Colonic mucosa (tissue), 4 donors: ENCODE measurements around the gene TSPAN4. TPM values are rescaled to one million over a fixed set of nuclear protein-coding genes. Genes with fewer than 3 reads are reported as not detected.

Source experiments
- DNase-seq: peaks from one replicate; pipeline ENCODE4 v3.0.0-alpha.2; 2020
- H3K27ac ChIP-seq: fragments of 200-600 bp; one replicate; pipeline ENCODE4 v1.8.0; 2021
- H3K27me3 ChIP-seq: fragments of 200-600 bp; one replicate; pipeline ENCODE4 v1.8.0; 2021
- H3K36me3 ChIP-seq: fragments of 200-600 bp; one replicate; pipeline ENCODE4 v1.8.0; 2021
- H3K4me1 ChIP-seq: fragments of 200-600 bp; one replicate; pipeline ENCODE4 v1.8.0; 2021; ENCODE audit warnings: mild to moderate bottlenecking
- H3K4me3 ChIP-seq: fragments of 200-600 bp; one replicate; pipeline ENCODE4 v1.8.0; 2021
- H3K9ac ChIP-seq, 2 donors: one replicate each; pipeline ENCODE4 v1.7.0; 2013; ENCODE audit warnings: control low read depth in 2 of 2, low read depth in 2 of 2, low read length in 2 of 2
- H3K9me3 ChIP-seq: fragments of 200-600 bp; one replicate; pipeline ENCODE4 v1.8.0; 2021
- intact Hi-C: fragments of 100-400 bp; cut with DNase I; formaldehyde crosslinking; loops from one replicate; pipeline ENCODE4 v1.14.1; 2022
- total RNA-seq, 2 donors: library from RNA; stranded (reverse); fragmentation: NEBNext Ultra II Directional in 1 of 2; extraction: Animal tissue kit (Norgen Biotek cat#: 25700) in 1 of 2; gene quantifications; one replicate each; pipeline ENCODE4 v1.2.1, GENCODE V29; 2021
- TF ChIP-seq, protein P1 (sequence below): fragments of 200-600 bp; IDR thresholded peaks from one replicate; pipeline ENCODE4 v1.8.0; 2022; ENCODE audit warnings: antibody characterized with exemption, mild to moderate bottlenecking
- donor health status: healthy.
- donor health status: DM: no; HTN: no; CAD: no.
- donor health status: DM: no; HTN: no; CAD: no.

The TSPAN4 gene
- total RNA-seq, 2 donors from 2014 or later, result 12.1 to 12.7 TPM

DNA sequence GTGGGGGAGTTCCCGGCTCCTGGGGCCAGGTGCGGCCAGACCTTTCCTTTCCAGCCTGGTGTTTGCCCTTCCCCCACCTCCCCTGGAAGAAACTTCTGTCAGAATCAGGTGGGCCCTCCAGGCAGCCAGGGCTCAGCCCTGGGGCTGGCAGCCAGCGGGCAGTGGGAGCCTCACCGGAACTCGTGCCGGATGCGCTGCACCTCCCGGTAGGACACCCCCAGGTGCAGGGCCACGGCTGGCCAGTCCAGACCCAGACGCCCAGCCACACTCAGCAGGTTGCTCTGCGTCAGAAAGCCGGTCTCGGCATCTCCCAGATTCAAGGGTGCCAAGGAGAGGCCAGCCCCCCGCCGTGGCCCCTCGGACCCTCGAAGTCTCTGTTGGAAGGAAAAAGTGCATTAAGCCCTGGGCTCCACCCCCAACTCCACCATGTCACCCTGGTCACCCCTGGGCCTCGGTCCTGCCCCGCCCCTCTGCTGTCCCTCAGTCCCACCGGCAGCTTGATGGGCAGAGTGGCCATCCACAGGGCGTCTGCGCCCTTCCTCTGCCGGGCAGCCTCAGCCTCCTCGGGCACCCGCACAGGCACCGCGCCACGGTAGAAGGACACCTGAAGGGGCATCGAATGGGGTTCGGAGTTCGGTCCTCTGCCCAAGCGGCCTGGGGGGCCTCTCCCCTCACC is 42.9 kb upstream of the TSPAN4 start:
- no peak overlapping the region for H3K9ac ChIP-seq
- H3K9me3 ChIP-seq, result no peaks in the 10 kb centered on the region
- H3K4me1 ChIP-seq, result peaks cover 14% of the 10 kb centered on the region
- intact Hi-C loops, result no loop called here
- no peak overlapping the region for H3K27ac ChIP-seq
- no peaks in the 10 kb centered on the region for H3K36me3 ChIP-seq
- TF ChIP-seq, protein P1, sequence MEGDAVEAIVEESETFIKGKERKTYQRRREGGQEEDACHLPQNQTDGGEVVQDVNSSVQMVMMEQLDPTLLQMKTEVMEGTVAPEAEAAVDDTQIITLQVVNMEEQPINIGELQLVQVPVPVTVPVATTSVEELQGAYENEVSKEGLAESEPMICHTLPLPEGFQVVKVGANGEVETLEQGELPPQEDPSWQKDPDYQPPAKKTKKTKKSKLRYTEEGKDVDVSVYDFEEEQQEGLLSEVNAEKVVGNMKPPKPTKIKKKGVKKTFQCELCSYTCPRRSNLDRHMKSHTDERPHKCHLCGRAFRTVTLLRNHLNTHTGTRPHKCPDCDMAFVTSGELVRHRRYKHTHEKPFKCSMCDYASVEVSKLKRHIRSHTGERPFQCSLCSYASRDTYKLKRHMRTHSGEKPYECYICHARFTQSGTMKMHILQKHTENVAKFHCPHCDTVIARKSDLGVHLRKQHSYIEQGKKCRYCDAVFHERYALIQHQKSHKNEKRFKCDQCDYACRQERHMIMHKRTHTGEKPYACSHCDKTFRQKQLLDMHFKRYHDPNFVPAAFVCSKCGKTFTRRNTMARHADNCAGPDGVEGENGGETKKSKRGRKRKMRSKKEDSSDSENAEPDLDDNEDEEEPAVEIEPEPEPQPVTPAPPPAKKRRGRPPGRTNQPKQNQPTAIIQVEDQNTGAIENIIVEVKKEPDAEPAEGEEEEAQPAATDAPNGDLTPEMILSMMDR, result no peak
- H3K27me3 ChIP-seq, result no peaks in the 10 kb centered on the region
- no peak overlapping the region for H3K4me3 ChIP-seq
- no peak for DNase-seq

DNA sequence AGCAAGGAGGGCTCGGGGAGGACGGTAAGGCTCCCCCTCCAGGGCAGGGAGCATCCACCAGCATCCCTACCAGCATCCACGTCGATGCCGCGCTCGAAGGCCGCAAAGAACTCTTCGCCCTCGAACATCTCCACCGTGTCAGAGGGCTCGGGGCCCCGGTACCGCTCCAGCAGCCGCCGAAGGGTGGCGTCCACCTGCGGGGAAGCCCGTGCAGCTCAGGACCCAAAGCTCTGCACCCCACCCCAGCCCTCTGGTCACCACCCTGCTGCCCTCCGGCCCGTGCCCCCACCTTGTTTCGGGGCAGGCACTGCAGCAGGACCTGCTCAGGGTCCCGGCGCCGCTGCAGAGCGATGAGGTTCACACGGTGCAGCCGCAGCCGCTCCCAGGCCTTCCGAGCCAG is 42.2 kb upstream of the TSPAN4 start:
- Histone ChIP-seq H3K4me1 (peaks cover 13% of the 10 kb centered on the region), H3K9me3 (no peaks in the 10 kb centered on the region), H3K9ac (no peak overlapping the region), H3K27me3 (no peaks in the 10 kb centered on the region), H3K36me3 (no peaks in the 10 kb centered on the region), H3K27ac (no peak overlapping the region), H3K4me3 (no peak overlapping the region)
- TF ChIP-seq, protein P1, result no peak
- DNase-seq, result no peak
- intact Hi-C loops, result no loop called here

DNA sequence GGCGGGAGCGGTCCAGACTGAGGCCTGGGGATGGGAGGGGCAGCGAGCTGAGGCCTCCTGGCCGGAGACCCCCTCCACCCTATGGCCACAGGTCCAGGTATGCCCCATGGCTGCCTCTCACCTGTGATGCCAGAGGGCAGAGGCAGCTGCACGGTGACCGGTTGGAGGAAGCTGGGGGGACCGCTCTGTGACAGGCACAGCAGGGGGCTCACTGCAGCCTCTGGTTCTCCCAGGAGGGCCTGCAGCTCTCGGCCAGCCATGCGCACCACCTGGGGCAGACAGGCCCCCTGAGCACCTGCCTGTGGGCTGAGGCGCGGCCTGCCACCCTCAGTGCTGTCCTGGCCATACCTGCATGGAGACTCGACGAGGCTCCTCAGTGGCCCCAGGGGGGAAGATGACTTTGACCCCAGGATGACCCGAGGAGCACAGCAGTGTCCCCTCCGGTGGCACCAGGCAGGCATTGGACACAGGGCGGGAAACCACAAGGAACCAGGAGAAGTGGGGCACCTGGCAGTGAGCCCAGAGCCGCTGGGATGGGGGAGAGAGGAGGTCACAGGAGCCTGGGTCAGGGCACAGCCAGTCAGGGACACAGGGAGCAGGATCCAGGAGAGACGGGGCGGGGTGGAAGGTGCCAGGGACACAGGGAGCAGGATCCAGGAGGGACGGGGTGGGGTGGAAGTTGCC is 41.4 kb upstream of the TSPAN4 start:
- Histone ChIP-seq H3K4me3 (no peak overlapping the region), H3K9ac (no peak overlapping the region), H3K27ac (no peak overlapping the region), H3K9me3 (no peaks in the 10 kb centered on the region), H3K27me3 (no peaks in the 10 kb centered on the region), H3K4me1 (peaks cover 13% of the 10 kb centered on the region), H3K36me3 (no peaks in the 10 kb centered on the region)
- TF ChIP-seq, protein P1, result no peak
- no peak for DNase-seq
- intact Hi-C loops, result no loop called here

DNA sequence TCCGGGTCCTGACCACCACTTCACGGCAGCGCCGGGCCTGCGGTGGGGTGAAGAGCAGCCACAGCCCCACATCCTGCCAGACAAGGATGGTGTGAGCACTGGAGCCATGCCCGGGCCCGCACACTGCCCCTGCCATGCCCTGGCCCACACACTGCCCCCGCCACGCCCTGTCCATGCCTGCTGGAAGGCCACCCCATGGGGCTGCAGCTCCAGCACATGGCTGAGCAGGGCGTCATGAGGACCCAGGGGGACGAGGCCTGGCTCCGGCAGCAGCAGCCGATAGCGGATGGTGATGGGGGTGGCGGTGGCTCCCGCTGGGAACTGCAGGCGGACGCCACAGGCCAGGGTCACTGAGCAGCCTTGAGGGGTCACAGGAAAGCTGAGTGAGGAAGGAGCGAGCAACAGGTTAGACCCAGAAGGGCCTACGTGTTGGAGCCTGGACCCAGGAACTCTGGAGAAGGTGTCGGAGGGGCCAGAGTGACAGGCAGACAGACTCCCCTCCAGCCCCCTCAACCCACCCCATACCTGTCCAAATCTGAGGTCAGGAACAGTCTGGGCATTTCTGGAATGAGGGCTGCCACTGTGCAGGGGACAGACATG is 40.5 kb upstream of the TSPAN4 start:
- intact Hi-C loops, result no loop called here
- H3K4me1 ChIP-seq, result peaks cover 10% of the 10 kb centered on the region
- H3K36me3 ChIP-seq, result no peaks in the 10 kb centered on the region
- H3K27me3 ChIP-seq, result no peaks in the 10 kb centered on the region
- H3K4me3 ChIP-seq, result no peak overlapping the region
- H3K27ac ChIP-seq, result no peak overlapping the region
- H3K9me3 ChIP-seq, result no peaks in the 10 kb centered on the region
- no peak for DNase-seq
- TF ChIP-seq, protein P1, result no peak
- no peak overlapping the region for H3K9ac ChIP-seq

DNA sequence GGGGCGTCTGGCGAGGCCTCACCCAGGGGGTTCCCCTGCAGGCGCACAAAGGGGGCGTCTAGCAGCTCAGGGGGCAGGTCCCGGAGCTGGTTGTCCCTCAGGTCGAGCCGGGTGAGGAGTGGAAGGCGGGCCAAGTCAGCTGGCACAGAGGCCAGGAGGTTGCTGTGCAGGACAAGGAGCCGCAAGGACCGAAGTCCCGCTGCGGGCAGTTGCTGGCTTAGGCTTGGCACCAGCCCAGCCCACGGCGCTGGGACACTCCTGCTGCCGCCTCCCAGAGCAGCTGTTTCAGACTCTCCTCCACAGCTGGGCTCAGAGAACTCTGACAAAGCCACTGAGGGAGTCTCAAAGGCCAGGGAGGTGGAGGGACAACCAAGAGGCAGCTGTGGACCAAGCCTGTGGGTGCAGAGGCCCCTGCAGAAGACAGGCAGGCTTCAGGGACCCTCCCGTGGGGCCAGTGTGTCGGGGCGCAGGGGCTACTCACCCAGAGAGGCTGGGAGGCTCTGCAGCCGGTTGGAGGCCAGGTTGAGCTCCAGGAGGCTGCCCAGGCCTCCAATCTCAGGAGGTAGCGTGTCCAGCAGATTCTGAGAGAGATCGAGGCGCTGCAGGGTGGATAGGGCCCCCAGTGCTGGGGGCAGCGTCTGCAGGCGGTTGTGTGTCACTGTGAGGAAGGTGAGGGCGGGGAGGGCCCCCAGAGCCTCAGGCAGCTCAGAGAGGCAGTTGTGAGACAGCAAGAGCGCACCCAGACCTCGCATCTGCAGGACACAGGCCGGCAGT is 39.8 kb upstream of the TSPAN4 start:
- Histone ChIP-seq H3K4me3 (no peak overlapping the region), H3K4me1 (peaks cover 11% of the 10 kb centered on the region), H3K9me3 (no peaks in the 10 kb centered on the region), H3K9ac (no peak overlapping the region), H3K27ac (no peak overlapping the region), H3K27me3 (no peaks in the 10 kb centered on the region), H3K36me3 (no peaks in the 10 kb centered on the region)
- intact Hi-C loops, result no loop called here
- no peak for DNase-seq
- TF ChIP-seq, protein P1, result no peak
